SU-DHL-6 (cell line): ENCODE measurements around the gene ZBTB12.

ENCODE experiments used
- EZH2phosphoT487 ChIP-seq: fragments of 200-600 bp; sonication (generic), shearing (Covaris generic); conservative IDR thresholded peaks from 2 replicates; pipeline ENCODE4 v1.6.1; 2018; ENCODE audit warnings: mild to moderate bottlenecking, antibody characterized with exemption, low read length, moderate library complexity, mixed read lengths
- TF ChIP-seq, protein P1 (sequence below): fragments of 200-600 bp; sonication (generic); IDR thresholded peaks from one replicate; pipeline ENCODE4 v1.5.1; 2017; ENCODE audit warnings: antibody characterized with exemption, mild to moderate bottlenecking, low read length, moderate library complexity; ENCODE audit not compliant: insufficient read depth, poor library complexity, severe bottlenecking

DNA sequence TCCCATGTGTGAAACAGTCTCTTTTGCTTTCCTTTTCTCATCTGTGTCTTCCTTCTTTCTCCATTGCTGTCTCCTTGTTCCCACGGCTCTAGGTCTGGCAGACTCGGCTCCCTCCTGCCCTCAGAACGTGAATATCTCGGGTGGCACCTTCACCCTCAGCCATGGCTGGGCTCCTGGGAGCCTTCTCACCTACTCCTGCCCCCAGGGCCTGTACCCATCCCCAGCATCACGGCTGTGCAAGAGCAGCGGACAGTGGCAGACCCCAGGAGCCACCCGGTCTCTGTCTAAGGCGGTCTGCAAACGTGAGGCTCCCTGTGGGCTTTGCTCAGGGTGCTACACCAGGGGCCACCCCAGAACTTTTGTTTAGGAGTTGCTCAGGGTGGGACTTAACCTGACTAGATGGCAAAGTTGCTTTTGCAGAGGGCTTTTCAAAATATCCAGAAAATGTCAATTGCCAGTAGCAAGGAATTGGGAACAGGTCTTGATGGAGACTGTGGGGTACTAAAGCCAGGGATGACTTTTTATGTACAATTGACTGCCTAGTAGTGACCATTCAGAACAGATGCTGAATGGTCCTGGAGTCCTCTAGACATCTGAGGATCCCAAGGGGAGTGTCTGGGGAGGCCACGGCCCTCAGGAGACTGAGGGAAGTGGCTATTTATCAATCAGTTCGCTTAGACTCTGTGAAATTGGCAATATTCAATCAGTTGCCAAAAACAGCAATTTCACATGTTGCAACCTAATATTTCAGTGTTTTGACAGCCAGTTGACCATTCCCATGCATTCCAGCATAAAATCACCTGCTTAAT is 26.2 kb upstream of the ZBTB12 start:
- TF ChIP-seq, protein P1, sequence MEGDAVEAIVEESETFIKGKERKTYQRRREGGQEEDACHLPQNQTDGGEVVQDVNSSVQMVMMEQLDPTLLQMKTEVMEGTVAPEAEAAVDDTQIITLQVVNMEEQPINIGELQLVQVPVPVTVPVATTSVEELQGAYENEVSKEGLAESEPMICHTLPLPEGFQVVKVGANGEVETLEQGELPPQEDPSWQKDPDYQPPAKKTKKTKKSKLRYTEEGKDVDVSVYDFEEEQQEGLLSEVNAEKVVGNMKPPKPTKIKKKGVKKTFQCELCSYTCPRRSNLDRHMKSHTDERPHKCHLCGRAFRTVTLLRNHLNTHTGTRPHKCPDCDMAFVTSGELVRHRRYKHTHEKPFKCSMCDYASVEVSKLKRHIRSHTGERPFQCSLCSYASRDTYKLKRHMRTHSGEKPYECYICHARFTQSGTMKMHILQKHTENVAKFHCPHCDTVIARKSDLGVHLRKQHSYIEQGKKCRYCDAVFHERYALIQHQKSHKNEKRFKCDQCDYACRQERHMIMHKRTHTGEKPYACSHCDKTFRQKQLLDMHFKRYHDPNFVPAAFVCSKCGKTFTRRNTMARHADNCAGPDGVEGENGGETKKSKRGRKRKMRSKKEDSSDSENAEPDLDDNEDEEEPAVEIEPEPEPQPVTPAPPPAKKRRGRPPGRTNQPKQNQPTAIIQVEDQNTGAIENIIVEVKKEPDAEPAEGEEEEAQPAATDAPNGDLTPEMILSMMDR: no peak
- no peak for TF ChIP-seq EZH2phosphoT487
